Keratinocyte (primary cell): ENCODE results near the gene KRTAP4-16. TPM values are rescaled to one million over a fixed set of nuclear protein-coding genes. Genes with fewer than 3 reads are reported as not detected.
"Not testable (repeated sequence)": the region's sequence is repeated elsewhere in the genome, so short reads cannot be mapped to it uniquely, and the experiment has no call there.

Experiments used
- DNase-seq: peaks from one replicate; pipeline ENCODE4 v3.0.0-alpha.2; 2011; ENCODE audit warnings: low read depth, missing footprints, low spot score
- FAIRE-seq: peaks from 2 replicates; lab custom pipeline; 2011; peaks lifted over from hg19 to GRCh38; lab: Jason Lieb, UNC
- H2AFZ ChIP-seq: 2 replicates; pipeline ENCODE4 v1.6.0; 2012; ENCODE audit warnings: low read length, control low read depth, inconsistent platforms; ENCODE audit not compliant: control insufficient read depth
- H3K27ac ChIP-seq: 2 replicates; pipeline ENCODE4 v1.5.1; 2011; ENCODE audit warnings: low read length; ENCODE audit not compliant: control insufficient read depth, insufficient read depth
- H3K27me3 ChIP-seq: 3 replicates; pipeline ENCODE4 v1.6.0; 2011; ENCODE audit warnings: low read length; ENCODE audit not compliant: control insufficient read depth, insufficient read depth; ENCODE audit errors: extremely low read depth
- H3K36me3 ChIP-seq, 2 experiments: 2 replicates in 1 of 2; 3 replicates in 1 of 2; pipeline ENCODE4 v1.5.1; 2011; ENCODE audit warnings: low read length in 2 of 2, mild to moderate bottlenecking in 1 of 2; ENCODE audit not compliant: control insufficient read depth in 2 of 2, insufficient read depth in 2 of 2; ENCODE audit errors: extremely low read depth in 1 of 2
- H3K4me1 ChIP-seq: 3 replicates; pipeline ENCODE4 v1.5.1; 2011; ENCODE audit warnings: low read length; ENCODE audit not compliant: control insufficient read depth, insufficient read depth; ENCODE audit errors: extremely low read depth
- H3K4me2 ChIP-seq: 3 replicates; pipeline ENCODE4 v1.6.0; 2011; ENCODE audit warnings: low read depth, low read length; ENCODE audit not compliant: control insufficient read depth, insufficient read depth; ENCODE audit errors: extremely low read depth
- H3K4me3 ChIP-seq, 3 experiments: fragments of 200-600 bp in 1 of 3; sonication (generic) in 1 of 3; 2 replicates in 2 of 3; 3 replicates in 1 of 3; pipeline ENCODE4 v1.5.1; 2011 to 2016; ENCODE audit warnings: low read length in 3 of 3, mild to moderate bottlenecking in 3 of 3, control low read depth in 2 of 3, inconsistent platforms in 1 of 3, low read depth in 1 of 3, mixed read lengths in 1 of 3, mixed run types in 1 of 3, moderate library complexity in 1 of 3; ENCODE audit not compliant: control insufficient read depth in 2 of 3, insufficient read depth in 2 of 3; ENCODE audit errors: extremely low read depth in 1 of 3
- H3K79me2 ChIP-seq: 2 replicates; pipeline ENCODE4 v1.6.0; 2012; ENCODE audit warnings: low read length; ENCODE audit not compliant: control insufficient read depth, insufficient read depth
- H3K9ac ChIP-seq: 3 replicates; pipeline ENCODE4 v1.6.0; 2011; ENCODE audit warnings: low read length; ENCODE audit not compliant: control insufficient read depth, insufficient read depth; ENCODE audit errors: extremely low read depth
- H3K9me1 ChIP-seq: 3 replicates; pipeline ENCODE4 v1.6.0; 2011; ENCODE audit warnings: low read length; ENCODE audit not compliant: control insufficient read depth, insufficient read depth; ENCODE audit errors: extremely low read depth
- H3K9me3 ChIP-seq: 2 replicates; pipeline ENCODE4 v1.5.1; 2012; ENCODE audit warnings: low read depth, low read length; ENCODE audit not compliant: control insufficient read depth
- H4K20me1 ChIP-seq: 3 replicates; pipeline ENCODE4 v1.6.0; 2011; ENCODE audit warnings: low read length; ENCODE audit not compliant: control insufficient read depth, insufficient read depth; ENCODE audit errors: extremely low read depth
- EZH2 ChIP-seq: IDR thresholded peaks from one replicate; pipeline ENCODE4 v1.6.1; 2012; ENCODE audit warnings: inconsistent platforms, mild to moderate bottlenecking, low read length, moderate library complexity
- dilution Hi-C: fragments of 300-500 bp; cut with MboI; formaldehyde crosslinking; loops from one replicate; pipeline ENCODE4 v1.7.0; 2020; ENCODE audit warnings: low sequenced_read_pairs; ENCODE audit not compliant: extremely low pct_ligation_motif_present
- polyA plus RNA-seq, 5 experiments: library from polyadenylated mRNA; depleted of rRNA in 3 of 5; stranded (reverse) in 3 of 5; stranded (forward) in 1 of 5; unstranded in 1 of 5; fragments of >200 nt; gene quantifications; 1 replicate in 1 of 5; 2 replicates in 3 of 5; 3 replicates in 1 of 5; pipeline versions ENCODE4 v1.2.1 to v1.2.3, GENCODE V29; 2011 to 2012; ENCODE audit warnings: missing spikeins in 2 of 5, low read depth in 1 of 5, low replicate concordance in 1 of 5
- TF ChIP-seq, protein P1 (sequence below), 3 experiments: IDR thresholded peaks in 1 of 3; conservative IDR thresholded peaks in 1 of 3; optimal IDR thresholded peaks in 1 of 3; 2 replicates in 2 of 3; 3 replicates in 1 of 3; pipeline versions ENCODE3 to v1.5.1; 2011; ENCODE audit warnings: low read length in 3 of 3, mild to moderate bottlenecking in 3 of 3, moderate library complexity in 2 of 3, control low read depth in 1 of 3, inconsistent platforms in 1 of 3; ENCODE audit not compliant: insufficient read depth in 2 of 3; ENCODE audit errors: extremely low read depth in 1 of 3

KRTAP4-16 gene
- polyA plus RNA-seq, 1 donor (not counting 4 experiments of a cell fraction or from before 2014, with no cell fraction given), result not detected

DNA sequence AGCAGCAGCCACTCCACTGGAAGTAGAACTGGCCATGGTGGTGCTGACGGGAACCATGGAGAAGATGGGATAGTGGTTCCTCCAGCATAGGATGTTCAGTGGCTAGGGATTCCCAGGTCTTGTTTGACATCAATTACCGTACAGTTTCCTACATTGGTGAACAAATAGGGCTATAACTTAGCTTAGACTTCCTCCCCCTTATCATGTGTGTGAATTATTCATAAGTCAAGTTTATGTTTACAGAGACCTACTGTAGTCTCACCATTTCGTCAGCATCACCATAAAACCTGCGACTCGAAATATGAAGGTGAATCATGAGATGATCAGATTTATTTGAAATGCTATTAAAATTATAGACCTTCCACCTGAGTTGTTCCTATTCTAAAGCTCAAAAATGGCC lies 43.3 kb downstream of the KRTAP4-16 start:
- H3K9ac ChIP-seq, result no peak overlapping the region
- no peak for TF ChIP-seq EZH2
- TF ChIP-seq, protein P1, sequence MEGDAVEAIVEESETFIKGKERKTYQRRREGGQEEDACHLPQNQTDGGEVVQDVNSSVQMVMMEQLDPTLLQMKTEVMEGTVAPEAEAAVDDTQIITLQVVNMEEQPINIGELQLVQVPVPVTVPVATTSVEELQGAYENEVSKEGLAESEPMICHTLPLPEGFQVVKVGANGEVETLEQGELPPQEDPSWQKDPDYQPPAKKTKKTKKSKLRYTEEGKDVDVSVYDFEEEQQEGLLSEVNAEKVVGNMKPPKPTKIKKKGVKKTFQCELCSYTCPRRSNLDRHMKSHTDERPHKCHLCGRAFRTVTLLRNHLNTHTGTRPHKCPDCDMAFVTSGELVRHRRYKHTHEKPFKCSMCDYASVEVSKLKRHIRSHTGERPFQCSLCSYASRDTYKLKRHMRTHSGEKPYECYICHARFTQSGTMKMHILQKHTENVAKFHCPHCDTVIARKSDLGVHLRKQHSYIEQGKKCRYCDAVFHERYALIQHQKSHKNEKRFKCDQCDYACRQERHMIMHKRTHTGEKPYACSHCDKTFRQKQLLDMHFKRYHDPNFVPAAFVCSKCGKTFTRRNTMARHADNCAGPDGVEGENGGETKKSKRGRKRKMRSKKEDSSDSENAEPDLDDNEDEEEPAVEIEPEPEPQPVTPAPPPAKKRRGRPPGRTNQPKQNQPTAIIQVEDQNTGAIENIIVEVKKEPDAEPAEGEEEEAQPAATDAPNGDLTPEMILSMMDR (optimal IDR thresholded peaks at IDR 0.05 in 1 of 3, IDR thresholded peaks at IDR 0.05 in 1 of 3, conservative IDR thresholded peaks at IDR 0.05 in 1 of 3; ENCODE audit: extremely low read depth in 1 of 3, insufficient read depth in 2 of 3, low read length in 3 of 3), result no peak
- peak; percentile 79 for FAIRE-seq

DNA sequence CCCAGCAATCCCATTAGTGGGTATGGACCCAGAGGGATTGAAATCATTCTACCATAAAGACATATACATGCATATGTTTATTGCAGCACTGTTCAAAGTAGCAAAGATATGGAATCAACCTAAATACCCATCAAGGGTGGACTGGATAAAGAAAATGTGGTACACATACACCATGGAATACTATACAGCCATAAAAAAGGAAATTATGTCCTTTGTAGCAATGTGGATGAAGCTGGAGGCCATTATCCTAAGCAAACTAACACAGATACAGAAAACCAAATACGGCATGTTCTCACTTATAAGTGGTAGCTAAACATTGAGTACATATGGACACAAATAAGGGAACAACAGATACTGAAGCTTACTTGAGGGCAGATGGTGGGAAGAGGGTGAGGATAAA lies 44.5 kb downstream of the KRTAP4-16 start:
- H3K9ac ChIP-seq, result no peak overlapping the region
- no peak overlapping the region for H2AFZ ChIP-seq
- H3K9me3 ChIP-seq, result no peaks in the 10 kb centered on the region
- H3K9me1 ChIP-seq, result no peaks in the 10 kb centered on the region
- DNase-seq (no peak), FAIRE-seq (peak; percentile 68)
- no peaks in the 10 kb centered on the region for H3K79me2 ChIP-seq
- no peaks in the 10 kb centered on the region for H3K27me3 ChIP-seq
- H3K4me2 ChIP-seq, result no peak overlapping the region
- TF ChIP-seq, protein P1 (optimal IDR thresholded peaks at IDR 0.05 in 1 of 3, IDR thresholded peaks at IDR 0.05 in 1 of 3, conservative IDR thresholded peaks at IDR 0.05 in 1 of 3; ENCODE audit: extremely low read depth in 1 of 3, insufficient read depth in 2 of 3, low read length in 3 of 3), result no peak
- TF ChIP-seq EZH2, result no peak
- dilution Hi-C loops, result no loop called here
- H3K27ac ChIP-seq, result no peak overlapping the region
- H3K36me3 ChIP-seq, result no peaks in the 10 kb centered on the region
- peaks cover 31% of the 10 kb centered on the region for H3K4me1 ChIP-seq
- H4K20me1 ChIP-seq, result no peaks in the 10 kb centered on the region
- no peak overlapping the region for H3K4me3 ChIP-seq

More for the DNA sequence above, 43.3 kb downstream of the KRTAP4-16 start:
- no peaks in the 10 kb centered on the region for H3K9me1 ChIP-seq
- no peak overlapping the region for H3K27ac ChIP-seq
- H3K36me3 ChIP-seq, result no peaks in the 10 kb centered on the region
- H3K4me1 ChIP-seq, result peaks cover 32% of the 10 kb centered on the region
- no peak overlapping the region for H3K4me3 ChIP-seq
- no peak for DNase-seq
- H4K20me1 ChIP-seq, result no peaks in the 10 kb centered on the region
- no peaks in the 10 kb centered on the region for H3K9me3 ChIP-seq
- H3K79me2 ChIP-seq, result no peaks in the 10 kb centered on the region
- no peak overlapping the region for H3K4me2 ChIP-seq
- no peaks in the 10 kb centered on the region for H3K27me3 ChIP-seq
- H2AFZ ChIP-seq, result no peak overlapping the region
- dilution Hi-C loops, result no loop called here

DNA sequence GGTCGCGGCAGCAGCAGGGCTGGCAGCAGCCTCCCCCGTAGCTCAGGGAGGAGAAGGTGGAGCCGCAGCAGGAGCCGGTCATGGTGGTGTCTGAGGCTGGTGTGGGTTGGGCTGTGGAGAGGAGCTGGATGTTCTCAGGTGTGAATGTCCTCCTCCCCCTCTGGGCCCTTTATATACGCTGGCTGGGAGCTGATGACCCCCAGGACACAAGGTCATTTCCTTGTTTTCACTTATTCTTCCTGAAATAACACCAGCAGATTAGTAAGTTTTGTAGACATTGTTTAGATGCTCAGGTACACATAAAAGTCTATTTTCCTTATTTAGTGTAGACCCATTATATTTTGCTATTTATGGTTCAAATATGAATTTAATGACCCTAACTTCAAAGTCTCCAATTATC lies 46.9 kb downstream of the KRTAP4-16 start, which contains the start of gene KRTAP2-2:
KRTAP2-2 (minus strand) TSS at position 101 of the 400 bp plus-strand sequence; CDS start at position 82, 19 bp downstream.
- H3K27ac ChIP-seq, H3K79me2 ChIP-seq, DNase-seq, H3K27me3 ChIP-seq, H3K36me3 ChIP-seq, H3K4me2 ChIP-seq, H3K4me3 ChIP-seq, FAIRE-seq, H3K4me1 ChIP-seq, dilution Hi-C loops, H3K9me3 ChIP-seq, H3K9me1 ChIP-seq, H3K9ac ChIP-seq, H2AFZ ChIP-seq, H4K20me1 ChIP-seq: not testable (repeated sequence)

DNA sequence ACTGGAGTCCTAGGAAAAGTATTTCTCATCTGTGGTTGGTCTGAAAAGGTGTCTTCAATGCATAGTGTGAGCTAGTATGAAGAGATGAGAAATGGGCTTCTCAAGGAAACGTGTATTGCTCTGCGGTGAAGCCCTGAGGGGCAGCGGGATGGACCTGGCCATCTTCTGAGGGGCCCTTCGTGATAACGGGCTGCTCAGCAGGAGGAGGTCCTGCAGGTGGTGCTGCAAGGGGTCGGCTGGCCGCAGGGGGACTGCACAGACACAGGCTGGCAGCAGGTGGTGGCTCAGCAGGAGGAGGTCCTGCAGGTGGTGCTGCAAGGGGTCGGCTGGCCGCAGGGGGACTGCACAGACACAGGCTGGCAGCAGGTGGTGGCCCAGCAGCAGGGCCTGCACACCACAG lies 47.5 kb downstream of the KRTAP4-16 start:
- H3K9me3 ChIP-seq, H2AFZ ChIP-seq, H3K9ac ChIP-seq, H3K4me3 ChIP-seq, DNase-seq, H3K36me3 ChIP-seq, H3K4me1 ChIP-seq, H3K27ac ChIP-seq, H3K79me2 ChIP-seq, H3K27me3 ChIP-seq, dilution Hi-C loops, H4K20me1 ChIP-seq, H3K4me2 ChIP-seq, FAIRE-seq, H3K9me1 ChIP-seq: not testable (repeated sequence)
